NT2/D1 (cell line): ENCODE measurements around the gene ACOX1.

Experiments
- DNase-seq: peaks from one replicate; pipeline ENCODE4 v3.0.0-alpha.2; 2011; ENCODE audit warnings: low read depth, low spot score
- H3K27me3 ChIP-seq: 2 replicates; pipeline ENCODE4 v1.6.0; 2011; ENCODE audit warnings: mild to moderate bottlenecking; ENCODE audit not compliant: insufficient read length, insufficient read depth
- H3K36me3 ChIP-seq: 2 replicates; pipeline ENCODE4 v1.6.1; 2011; ENCODE audit warnings: mild to moderate bottlenecking, low read length, mixed read lengths; ENCODE audit not compliant: insufficient read depth, insufficient read length
- H3K4me1 ChIP-seq: 2 replicates; pipeline ENCODE4 v1.5.1; 2011; ENCODE audit not compliant: insufficient read depth, insufficient read length
- H3K4me3 ChIP-seq: 2 replicates; pipeline ENCODE4 v1.5.1; 2011; ENCODE audit warnings: low read depth; ENCODE audit not compliant: insufficient read length
- H3K9ac ChIP-seq: 2 replicates; pipeline ENCODE4 v1.6.0; 2011; ENCODE audit warnings: low read depth; ENCODE audit not compliant: insufficient read length
- H3K9me3 ChIP-seq: 2 replicates; pipeline ENCODE4 v1.5.1; 2011; ENCODE audit warnings: mild to moderate bottlenecking, low read length; ENCODE audit not compliant: insufficient read depth
- SUZ12 ChIP-seq: IDR thresholded peaks from 2 replicates; pipeline ENCODE4 v1.6.1; 2011; ENCODE audit not compliant: insufficient read length, insufficient read depth; ENCODE audit errors: extremely low read depth
- YY1 ChIP-seq: IDR thresholded peaks from 2 replicates; pipeline ENCODE4 v1.6.1; 2011; ENCODE audit not compliant: insufficient read length, insufficient read depth
- ZNF274 ChIP-seq: IDR thresholded peaks from 2 replicates; pipeline ENCODE4 v1.6.1; 2011; ENCODE audit warnings: mild to moderate bottlenecking, low read depth, low read length

ACOX1 gene

GRCh38 chr17:75906143-75906884 is 72.7 kb downstream of the ACOX1 start:
- TF ChIP-seq ZNF274 (no peak), SUZ12 (no peak), YY1 (no peak)
- H3K9me3 ChIP-seq, result no peaks in the 10 kb centered on the region
- H3K36me3 ChIP-seq, result peaks cover 53% of the 10 kb centered on the region
- peaks cover 12% of the 10 kb centered on the region for H3K4me1 ChIP-seq
- no peak for DNase-seq
- H3K27me3 ChIP-seq, result no peaks in the 10 kb centered on the region
- H3K9ac ChIP-seq, result no peak overlapping the region
- no peak overlapping the region for H3K4me3 ChIP-seq

GRCh38 chr17:75904749-75905521 is 74.0 kb downstream of the ACOX1 start, which contains the start of gene MRPL38:
MRPL38 (minus strand) TSS chr17:75904884; CDS start chr17:75904875, 9 bp downstream.
- peak; percentile 87 for DNase-seq
- TF ChIP-seq ZNF274 (no peak), YY1 (peak; percentile 84), SUZ12 (no peak)
- H3K4me3 ChIP-seq, result peak within 1 kb of the TSS; percentile 90

GRCh38 chr17:75902406-75902805 is 76.6 kb downstream of the ACOX1 start:
- Histone ChIP-seq H3K27me3 (no peaks in the 10 kb centered on the region), H3K4me3 (no peak overlapping the region), H3K9me3 (no peaks in the 10 kb centered on the region), H3K4me1 (peaks cover 19% of the 10 kb centered on the region), H3K36me3 (peaks cover 67% of the 10 kb centered on the region), H3K9ac (peak overlapping the region; percentile 5)
- DNase-seq, result no peak
- TF ChIP-seq YY1 (no peak), SUZ12 (no peak), ZNF274 (no peak)

More at GRCh38 chr17:75904749-75905521, 74.0 kb downstream of the ACOX1 start, which contains the start of gene MRPL38:
- H3K4me1 ChIP-seq, result peaks cover 15% of the 10 kb centered on the region
- H3K9ac ChIP-seq, result peak within 1 kb of the TSS; percentile 98
- H3K36me3 ChIP-seq, result peaks cover 54% of the 10 kb centered on the region
- no peaks in the 10 kb centered on the region for H3K9me3 ChIP-seq
- no peaks in the 10 kb centered on the region for H3K27me3 ChIP-seq

- Histone ChIP-seq H3K9me3 (no peaks in the 10 kb centered on the region), H3K4me3 (no peak overlapping the region), H3K36me3 (peaks cover 70% of the 10 kb centered on the region), H3K9ac (peak overlapping the region; percentile 5), H3K4me1 (peaks cover 23% of the 10 kb centered on the region), H3K27me3 (no peaks in the 10 kb centered on the region)
- TF ChIP-seq YY1 (no peak), ZNF274 (no peak), SUZ12 (no peak)
- no peak for DNase-seq
Observed at GRCh38 chr17:75901727-75902126, 77.2 kb downstream of the ACOX1 start.

GRCh38 chr17:75900691-75901533 is 78.1 kb downstream of the ACOX1 start:
- peaks cover 16% of the 10 kb centered on the region for H3K4me1 ChIP-seq
- H3K4me3 ChIP-seq, result no peak overlapping the region
- no peaks in the 10 kb centered on the region for H3K27me3 ChIP-seq
- TF ChIP-seq YY1 (no peak), ZNF274 (no peak), SUZ12 (no peak)
- no peak for DNase-seq
- no peaks in the 10 kb centered on the region for H3K9me3 ChIP-seq
- peak overlapping the region; percentile 50 for H3K9ac ChIP-seq
- H3K36me3 ChIP-seq, result peaks cover 70% of the 10 kb centered on the region

GRCh38 chr17:75899767-75900468 is 79.0 kb downstream of the ACOX1 start:
- TF ChIP-seq YY1 (no peak), ZNF274 (no peak), SUZ12 (no peak)
- H3K4me3 ChIP-seq, result no peak overlapping the region

More at GRCh38 chr17:75899767-75900468, 79.0 kb downstream of the ACOX1 start:
- Histone ChIP-seq H3K27me3 (no peaks in the 10 kb centered on the region), H3K36me3 (peaks cover 74% of the 10 kb centered on the region), H3K9ac (peak overlapping the region; percentile 39), H3K4me1 (peaks cover 20% of the 10 kb centered on the region), H3K9me3 (no peaks in the 10 kb centered on the region)
- DNase-seq, result no peak
